Left ventricle myocardium inferior (tissue), 1 donor: ENCODE data around the gene AJAP1. TPM values are rescaled to one million over a fixed set of nuclear protein-coding genes. Genes with fewer than 3 reads are reported as not detected.

ENCODE experiments used
- DNase-seq: peaks from one replicate; pipeline ENCODE4 v3.0.0-alpha.2; 2020
- H3K27ac ChIP-seq: fragments of 200-600 bp; replicated peaks from 2 replicates; pipeline ENCODE4 v1.8.0; 2021
- H3K27me3 ChIP-seq: fragments of 200-600 bp; 2 replicates; pipeline ENCODE4 v1.8.0; 2021; ENCODE audit warnings: low read depth
- H3K36me3 ChIP-seq: fragments of 200-600 bp; 2 replicates; pipeline ENCODE4 v1.8.0; 2021
- H3K4me1 ChIP-seq: fragments of 200-600 bp; 2 replicates; pipeline ENCODE4 v1.8.0; 2021
- H3K4me3 ChIP-seq: fragments of 200-600 bp; 2 replicates; pipeline ENCODE4 v1.8.0; 2021; ENCODE audit warnings: mild to moderate bottlenecking, moderate library complexity
- H3K9me3 ChIP-seq: fragments of 200-600 bp; replicated peaks from 2 replicates; pipeline ENCODE4 v1.8.0; 2021
- intact Hi-C: fragments of 100-400 bp; cut with micrococcal nuclease; formaldehyde crosslinking; loops from one replicate; pipeline ENCODE4 v1.11.0; 2022
- total RNA-seq: library from RNA; stranded (reverse); fragmentation: NEBNext Ultra II Directional; extraction: Animal tissue kit (Norgen Biotek cat#: 25700); gene quantifications from one replicate; pipeline ENCODE4 v1.2.1, GENCODE V29; 2021
- TF ChIP-seq, protein P1 (sequence below): fragments of 200-600 bp; IDR thresholded peaks from 2 replicates; pipeline ENCODE4 v1.8.0; 2021; ENCODE audit warnings: antibody characterized with exemption, mild to moderate bottlenecking, borderline replicate concordance
- donor health status: DM: no; HTN: yes; CAD: no; lungs with severe emphysema.

Gene AJAP1
- total RNA-seq, 1 donor from 2014 or later: 0.16 TPM

DNA sequence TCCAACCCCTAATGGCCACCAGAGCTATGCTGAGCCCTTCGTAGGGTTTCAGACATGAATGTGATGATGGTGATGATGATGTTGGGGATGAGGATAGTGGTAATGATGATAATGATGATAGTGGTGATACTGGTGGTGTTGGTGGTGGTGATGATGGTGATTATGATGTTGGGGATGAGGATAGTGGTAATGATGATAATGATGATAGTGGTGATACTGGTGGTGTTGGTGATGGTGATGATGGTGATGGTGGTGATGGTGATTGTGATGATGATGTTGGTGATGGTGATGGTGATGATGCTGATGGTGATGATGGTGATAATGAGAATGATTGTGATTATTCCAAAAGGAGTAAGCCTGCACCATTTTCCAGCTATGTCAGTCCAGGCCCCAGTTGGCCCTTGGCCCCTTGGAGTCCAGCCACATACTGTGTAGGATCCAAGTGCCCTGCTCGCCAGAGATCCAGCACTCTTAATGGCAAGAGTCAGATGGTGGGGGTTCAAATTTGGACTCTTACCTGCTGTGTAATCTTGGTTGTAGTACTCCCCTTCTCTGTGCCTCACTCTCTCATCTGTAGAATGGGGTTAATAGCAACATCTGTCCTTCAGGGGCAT is 28.3 kb downstream of the AJAP1 start:
- Histone ChIP-seq H3K27me3 (peaks cover 66% of the 10 kb centered on the region), H3K27ac (no peak overlapping the region), H3K4me1 (no peaks in the 10 kb centered on the region), H3K9me3 (peaks cover 29% of the 10 kb centered on the region), H3K36me3 (no peaks in the 10 kb centered on the region), H3K4me3 (no peak overlapping the region)
- intact Hi-C loops: no loop called here
- TF ChIP-seq, protein P1, sequence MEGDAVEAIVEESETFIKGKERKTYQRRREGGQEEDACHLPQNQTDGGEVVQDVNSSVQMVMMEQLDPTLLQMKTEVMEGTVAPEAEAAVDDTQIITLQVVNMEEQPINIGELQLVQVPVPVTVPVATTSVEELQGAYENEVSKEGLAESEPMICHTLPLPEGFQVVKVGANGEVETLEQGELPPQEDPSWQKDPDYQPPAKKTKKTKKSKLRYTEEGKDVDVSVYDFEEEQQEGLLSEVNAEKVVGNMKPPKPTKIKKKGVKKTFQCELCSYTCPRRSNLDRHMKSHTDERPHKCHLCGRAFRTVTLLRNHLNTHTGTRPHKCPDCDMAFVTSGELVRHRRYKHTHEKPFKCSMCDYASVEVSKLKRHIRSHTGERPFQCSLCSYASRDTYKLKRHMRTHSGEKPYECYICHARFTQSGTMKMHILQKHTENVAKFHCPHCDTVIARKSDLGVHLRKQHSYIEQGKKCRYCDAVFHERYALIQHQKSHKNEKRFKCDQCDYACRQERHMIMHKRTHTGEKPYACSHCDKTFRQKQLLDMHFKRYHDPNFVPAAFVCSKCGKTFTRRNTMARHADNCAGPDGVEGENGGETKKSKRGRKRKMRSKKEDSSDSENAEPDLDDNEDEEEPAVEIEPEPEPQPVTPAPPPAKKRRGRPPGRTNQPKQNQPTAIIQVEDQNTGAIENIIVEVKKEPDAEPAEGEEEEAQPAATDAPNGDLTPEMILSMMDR: no peak
- DNase-seq: no peak

DNA sequence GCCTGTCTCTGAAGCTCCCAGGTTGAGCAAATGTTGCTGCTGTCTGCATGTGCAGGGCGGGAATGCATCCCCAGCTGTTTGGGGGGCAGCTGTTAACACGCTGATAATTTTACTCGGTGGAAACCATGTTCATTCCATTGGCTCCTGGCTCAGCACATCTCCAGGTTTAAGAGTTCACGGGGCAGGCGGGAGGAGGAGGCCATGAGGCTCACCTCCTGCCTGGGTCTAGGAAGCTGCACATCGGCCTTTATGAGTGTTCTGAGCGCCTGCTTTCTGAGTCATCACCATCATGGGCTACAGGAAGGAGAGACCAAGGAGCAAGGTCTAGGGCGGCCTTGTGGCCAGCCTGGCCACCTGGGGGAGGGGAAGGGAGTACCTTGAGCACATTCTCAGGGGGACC is 29.7 kb downstream of the AJAP1 start:
- intact Hi-C loops: no loop called here
- TF ChIP-seq, protein P1: no peak
- H3K9me3 ChIP-seq: peaks cover 15% of the 10 kb centered on the region
- no peak overlapping the region for H3K4me3 ChIP-seq
- no peaks in the 10 kb centered on the region for H3K36me3 ChIP-seq
- no peak for DNase-seq
- no peak overlapping the region for H3K27ac ChIP-seq
- no peaks in the 10 kb centered on the region for H3K4me1 ChIP-seq
- peaks cover 74% of the 10 kb centered on the region for H3K27me3 ChIP-seq

DNA sequence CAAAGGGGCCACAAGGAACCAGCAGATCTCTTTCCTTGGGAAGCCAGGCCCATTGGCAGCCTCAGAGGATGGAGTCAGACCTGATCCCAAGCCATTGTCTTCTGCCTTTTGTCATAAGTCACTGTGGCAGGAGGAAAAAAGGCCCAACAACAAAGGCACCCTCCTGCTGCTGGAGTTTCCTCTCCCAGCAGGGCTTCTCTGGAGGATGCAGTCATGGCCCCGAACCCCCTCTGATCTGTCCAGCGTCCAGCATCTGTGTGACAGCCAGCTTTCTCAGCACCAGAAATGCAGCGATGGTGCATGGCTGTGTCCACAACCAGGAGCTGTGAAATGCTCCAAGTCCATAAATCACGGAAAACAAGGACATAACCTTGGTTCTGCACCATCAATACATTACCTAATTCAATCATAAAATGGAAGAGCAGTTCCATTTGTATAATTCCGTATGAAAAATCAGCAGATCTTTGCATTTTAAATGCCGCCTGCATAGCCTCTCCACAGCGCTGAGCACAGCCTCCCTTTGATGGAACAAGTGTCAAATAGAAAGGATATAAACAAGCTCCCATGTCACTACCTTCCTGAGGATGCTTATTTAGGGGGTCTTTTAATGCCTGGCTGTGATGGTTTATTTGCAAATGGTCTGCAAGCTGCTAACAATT is 30.6 kb downstream of the AJAP1 start:
- H3K4me1 ChIP-seq: no peaks in the 10 kb centered on the region
- H3K36me3 ChIP-seq: no peaks in the 10 kb centered on the region
- intact Hi-C loops: no loop called here
- H3K4me3 ChIP-seq: no peak overlapping the region
- H3K27ac ChIP-seq: no peak overlapping the region
- H3K27me3 ChIP-seq: peaks cover 79% of the 10 kb centered on the region
- H3K9me3 ChIP-seq: peaks cover 8% of the 10 kb centered on the region
- no peak for DNase-seq
- TF ChIP-seq, protein P1: no peak

DNA sequence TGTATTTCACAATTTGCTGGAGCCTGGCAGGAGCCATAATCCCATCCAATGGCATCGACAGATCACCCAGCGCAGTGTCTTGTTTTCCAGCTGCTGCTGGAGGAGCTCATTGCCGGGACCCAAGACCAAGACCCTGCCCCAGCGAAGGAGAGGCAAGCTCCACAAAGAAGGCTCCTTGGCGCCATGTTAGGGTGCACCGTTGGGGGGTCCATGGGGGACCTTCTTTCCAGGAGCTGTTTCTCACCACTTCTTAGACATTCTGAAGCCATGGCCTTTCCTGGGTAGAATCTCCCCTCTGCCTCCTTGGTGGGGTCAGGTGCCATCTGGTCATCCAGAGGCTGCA is 31.1 kb downstream of the AJAP1 start:
- intact Hi-C loops: no loop called here
- Histone ChIP-seq H3K4me1 (no peaks in the 10 kb centered on the region), H3K27ac (no peak overlapping the region), H3K27me3 (peaks cover 78% of the 10 kb centered on the region), H3K4me3 (no peak overlapping the region), H3K9me3 (peaks cover 3% of the 10 kb centered on the region), H3K36me3 (no peaks in the 10 kb centered on the region)
- no peak for DNase-seq
- TF ChIP-seq, protein P1: no peak

DNA sequence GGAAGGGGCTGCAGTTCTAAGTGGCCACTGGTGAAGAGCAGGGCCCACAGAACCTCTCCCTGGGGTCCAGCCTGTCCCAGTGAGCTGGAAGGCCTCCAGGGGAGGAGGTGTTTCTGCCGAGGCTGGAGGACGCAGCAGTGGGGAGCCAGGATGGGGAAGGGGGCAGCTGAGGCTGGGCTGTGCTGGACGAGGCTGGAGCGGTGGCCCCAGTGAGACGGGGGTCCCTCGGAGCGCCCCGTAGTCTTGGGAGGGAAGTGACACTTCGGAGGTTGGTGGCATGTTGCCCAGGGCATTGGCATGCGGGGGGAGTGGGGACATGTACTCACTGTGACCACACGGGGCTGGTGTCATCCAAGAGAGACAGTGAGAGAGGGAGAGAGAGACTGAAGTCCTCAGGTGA is 33.5 kb downstream of the AJAP1 start:
- intact Hi-C loops: no loop called here
- peaks cover 65% of the 10 kb centered on the region for H3K27me3 ChIP-seq
- no peaks in the 10 kb centered on the region for H3K9me3 ChIP-seq
- H3K36me3 ChIP-seq: no peaks in the 10 kb centered on the region
- no peak overlapping the region for H3K27ac ChIP-seq
- no peak overlapping the region for H3K4me3 ChIP-seq
- no peak for DNase-seq
- H3K4me1 ChIP-seq: no peaks in the 10 kb centered on the region
- TF ChIP-seq, protein P1: no peak
